ENCODE measurements around the gene GOLGA6L7. TPM values are rescaled to one million over a fixed set of nuclear protein-coding genes. Genes with fewer than 3 reads are reported as not detected.
"Not testable (repeated sequence)": the region's sequence is repeated elsewhere in the genome, so short reads cannot be mapped to it uniquely, and the experiment has no call there.

The GOLGA6L7 gene
- total and polyA plus RNA-seq, 2 of the 8 experiments (the other 6 are each of a cell fraction or from before 2014, with no cell fraction given), result not detected

GRCh38 chr15:28808136-28808535 lies 40.3 kb downstream of the GOLGA6L7 start:
- H2AK5ac ChIP-seq (ENCODE audit: low read depth, low read length); H3K4ac ChIP-seq (replicated peaks; ENCODE audit: insufficient read length, low read depth, low read length); H4K5ac ChIP-seq (ENCODE audit: insufficient read length, low read depth, low read length); H3K36me3 ChIP-seq (ENCODE audit: control insufficient read depth in 2 of 4, insufficient read depth in 4 of 4, low read length in 3 of 4); H3K27ac ChIP-seq (ENCODE audit: low read depth, low read length); H4K91ac ChIP-seq (replicated peaks; ENCODE audit: insufficient read length, low read length); H3K4me1 ChIP-seq (replicated peaks in 1 of 4; ENCODE audit: control insufficient read depth in 3 of 4, insufficient read depth in 4 of 4, low read length in 3 of 4); H3K79me1 ChIP-seq (ENCODE audit: low read depth, low read length); H2BK15ac ChIP-seq (ENCODE audit: low read length); H3K27me3 ChIP-seq (replicated peaks in 1 of 4; ENCODE audit: control insufficient read depth in 3 of 4, extremely low read depth in 1 of 4, insufficient read depth in 3 of 4, low read length in 3 of 4); H4K8ac ChIP-seq (ENCODE audit: extremely low read depth, insufficient read depth, low read length); H2BK12ac ChIP-seq (ENCODE audit: low read depth, low read length); H3K23ac ChIP-seq (ENCODE audit: insufficient read length); H4K20me1 ChIP-seq (replicated peaks in 1 of 2; ENCODE audit: control insufficient read depth in 1 of 2, insufficient read depth in 2 of 2, low read length in 2 of 2); DNase-seq (ENCODE audit: low read depth in 1 of 2, low spot score in 2 of 2); POLR2A ChIA-PET (ENCODE audit: partially characterized antibody); H3K79me2 ChIP-seq (ENCODE audit: control insufficient read depth in 1 of 2, insufficient read depth in 2 of 2, low read length in 2 of 2); H2AFZ ChIP-seq (ENCODE audit: low read length); H3K56ac ChIP-seq (replicated peaks; ENCODE audit: insufficient read length, low read depth, low read length); H2BK120ac ChIP-seq (replicated peaks; ENCODE audit: low read depth, low read length); H3K4me3 ChIP-seq (ENCODE audit: extremely low read depth in 1 of 4, insufficient read depth in 2 of 4, low read depth in 3 of 4, low read length in 4 of 4); H3K9me3 ChIP-seq (ENCODE audit: insufficient read depth in 2 of 2, low read depth in 1 of 2, low read length in 1 of 2); H3K18ac ChIP-seq (ENCODE audit: extremely low read depth, low read length); H2BK20ac ChIP-seq (ENCODE audit: low read length); H3K4me2 ChIP-seq (ENCODE audit: insufficient read depth in 1 of 2, low read depth in 2 of 2, low read length in 2 of 2); H3K9ac ChIP-seq (replicated peaks in 1 of 4; ENCODE audit: extremely low read depth in 1 of 4, low read depth in 3 of 4, low read length in 3 of 4); H3K14ac ChIP-seq (ENCODE audit: insufficient read length); H3K23me2 ChIP-seq (ENCODE audit: low read depth, low read length); H2BK5ac ChIP-seq (ENCODE audit: low read depth, low read length): not testable (repeated sequence)
- CTCF ChIA-PET (ENCODE audit: partially characterized antibody), result interaction anchor here (0.5 kb wide), 1 partner anchor 1120 kb away, joined by 3 read pairs; no protein-coding TSS in a partner anchor
- 82% methylated on average over 5 of the region's 5 CpGs; no CpG with 5 or more reads in 1 of the 2 experiments for WGBS, 2 experiments (ENCODE audit: extremely low coverage in 1 of 2, insufficient coverage in 1 of 2, insufficient read length in 1 of 2, insufficient replicate concordance in 2 of 2, low coverage in 1 of 2, low lambda C conversion rate in 2 of 2, missing lambda C conversion rate in 1 of 2)
- FAIRE-seq, result peak; percentile 24

- H3K27me3 ChIP-seq (replicated peaks in 1 of 4; ENCODE audit: control insufficient read depth in 3 of 4, extremely low read depth in 1 of 4, insufficient read depth in 3 of 4, low read length in 3 of 4); H2AFZ ChIP-seq (ENCODE audit: low read length); H3K9ac ChIP-seq (replicated peaks in 1 of 4; ENCODE audit: extremely low read depth in 1 of 4, low read depth in 3 of 4, low read length in 3 of 4); POLR2A ChIA-PET (ENCODE audit: partially characterized antibody); H4K20me1 ChIP-seq (replicated peaks in 1 of 2; ENCODE audit: control insufficient read depth in 1 of 2, insufficient read depth in 2 of 2, low read length in 2 of 2); H4K5ac ChIP-seq (ENCODE audit: insufficient read length, low read depth, low read length); H2BK120ac ChIP-seq (replicated peaks; ENCODE audit: low read depth, low read length); H3K4me2 ChIP-seq (ENCODE audit: insufficient read depth in 1 of 2, low read depth in 2 of 2, low read length in 2 of 2); H3K4me1 ChIP-seq (replicated peaks in 1 of 4; ENCODE audit: control insufficient read depth in 3 of 4, insufficient read depth in 4 of 4, low read length in 3 of 4); H3K9me3 ChIP-seq (ENCODE audit: insufficient read depth in 2 of 2, low read depth in 1 of 2, low read length in 1 of 2); H4K91ac ChIP-seq (replicated peaks; ENCODE audit: insufficient read length, low read length); H3K14ac ChIP-seq (ENCODE audit: insufficient read length); H3K4me3 ChIP-seq (ENCODE audit: extremely low read depth in 1 of 4, insufficient read depth in 2 of 4, low read depth in 3 of 4, low read length in 4 of 4); H3K23ac ChIP-seq (ENCODE audit: insufficient read length); CTCF ChIA-PET (ENCODE audit: partially characterized antibody); H3K27ac ChIP-seq (ENCODE audit: low read depth, low read length); H4K8ac ChIP-seq (ENCODE audit: extremely low read depth, insufficient read depth, low read length); H2BK20ac ChIP-seq (ENCODE audit: low read length); H3K79me2 ChIP-seq (ENCODE audit: control insufficient read depth in 1 of 2, insufficient read depth in 2 of 2, low read length in 2 of 2); H3K79me1 ChIP-seq (ENCODE audit: low read depth, low read length); H3K4ac ChIP-seq (replicated peaks; ENCODE audit: insufficient read length, low read depth, low read length); H2BK15ac ChIP-seq (ENCODE audit: low read length); H3K36me3 ChIP-seq (ENCODE audit: control insufficient read depth in 2 of 4, insufficient read depth in 4 of 4, low read length in 3 of 4); DNase-seq (ENCODE audit: low read depth in 1 of 2, low spot score in 2 of 2); H3K56ac ChIP-seq (replicated peaks; ENCODE audit: insufficient read length, low read depth, low read length); FAIRE-seq; H2BK12ac ChIP-seq (ENCODE audit: low read depth, low read length); H2AK5ac ChIP-seq (ENCODE audit: low read depth, low read length); H3K18ac ChIP-seq (ENCODE audit: extremely low read depth, low read length); H2BK5ac ChIP-seq (ENCODE audit: low read depth, low read length); H3K23me2 ChIP-seq (ENCODE audit: low read depth, low read length): not testable (repeated sequence)
- WGBS, 2 experiments (ENCODE audit: extremely low coverage in 1 of 2, insufficient coverage in 1 of 2, insufficient read length in 1 of 2, insufficient replicate concordance in 2 of 2, low coverage in 1 of 2, low lambda C conversion rate in 2 of 2, missing lambda C conversion rate in 1 of 2), result 65% methylated on average over 2 of the region's 2 CpGs; no CpG with 5 or more reads in 1 of the 2 experiments
Measured at GRCh38 chr15:28800366-28800765, 48.1 kb downstream of the GOLGA6L7 start.
